CD4-positive, alpha-beta T cell treated with Interleukin-15 for 1 hour (primary cell): ENCODE data around the gene CD2BP2.
"Not testable (repeated sequence)": the region's sequence is repeated elsewhere in the genome, so short reads cannot be mapped to it uniquely, and the experiment has no call there.

Experiments
- DNase-seq: peaks from one replicate; pipeline ENCODE4 v3.0.0-alpha.2; 2020

Gene CD2BP2

GRCh38 chr16:30355144-30355953 lies at the start of gene CD2BP2:
CD2BP2 (minus strand) TSS chr16:30355308; CDS start chr16:30354681, 627 bp downstream.
- DNase-seq = peak; percentile 93

GRCh38 chr16:30401768-30402425 lies 46.8 kb upstream of the CD2BP2 start:
- no peak for DNase-seq

GRCh38 chr16:30399435-30400186 lies 44.5 kb upstream of the CD2BP2 start:
- DNase-seq = no peak

- DNase-seq = no peak
These were observed 43.7 kb upstream of the CD2BP2 start for GRCh38 chr16:30398661-30399434.

GRCh38 chr16:30397776-30398660 lies 42.9 kb upstream of the CD2BP2 start:
- no peak for DNase-seq

GRCh38 chr16:30397056-30397455 lies 41.9 kb upstream of the CD2BP2 start:
- DNase-seq = no peak

- DNase-seq = not testable (repeated sequence)
These were observed 41.5 kb upstream of the CD2BP2 start for GRCh38 chr16:30396627-30397026.

GRCh38 chr16:30395992-30396585 lies 41.0 kb upstream of the CD2BP2 start:
- no peak for DNase-seq

GRCh38 chr16:30395155-30395991 lies 40.3 kb upstream of the CD2BP2 start, which contains the start of gene ZNF48:
ZNF48 (plus strand) TSS chr16:30395420; CDS start chr16:30395795, 375 bp downstream.
- DNase-seq = peak; percentile 71

- DNase-seq = no peak
These were observed 39.6 kb upstream of the CD2BP2 start for GRCh38 chr16:30394592-30395154.

GRCh38 chr16:30383521-30383920 lies 28.4 kb upstream of the CD2BP2 start:
- no peak for DNase-seq

GRCh38 chr16:30382111-30382881 lies 27.2 kb upstream of the CD2BP2 start, which contains the start of gene SEPTIN1:
SEPTIN1 (minus strand) TSS chr16:30382561; CDS start chr16:30382542, 19 bp downstream.
- peak; percentile 78 for DNase-seq

- DNase-seq = no peak
These were observed 26.4 kb upstream of the CD2BP2 start for GRCh38 chr16:30381291-30382041.

- DNase-seq = no peak
These were observed 25.7 kb upstream of the CD2BP2 start for GRCh38 chr16:30380803-30381208.

- DNase-seq = no peak
These were observed 25.1 kb upstream of the CD2BP2 start for GRCh38 chr16:30380072-30380802.

GRCh38 chr16:30379158-30379783 lies 24.2 kb upstream of the CD2BP2 start:
- DNase-seq = no peak
